ENCODE data around the gene IL1RAP.

DNA sequence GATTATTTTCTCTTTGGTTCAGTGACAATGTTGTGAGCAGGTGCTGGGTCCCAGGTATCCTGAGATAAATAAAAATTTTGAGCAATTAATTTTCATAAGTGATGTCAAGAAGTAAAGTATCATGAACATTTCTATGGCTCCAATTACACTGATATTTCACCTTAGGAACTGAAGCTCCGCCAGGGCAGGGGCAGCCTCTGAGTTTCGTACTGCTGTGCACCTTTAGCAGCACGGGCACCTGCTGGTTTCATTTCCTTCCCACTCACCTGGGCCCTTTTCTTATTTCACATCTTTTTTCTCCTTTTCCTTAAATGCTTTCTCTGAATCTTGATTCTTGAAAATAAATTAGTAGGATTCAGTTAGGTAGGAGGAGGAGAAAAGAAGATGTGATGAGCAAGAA is 1.2 kb upstream of the IL1RAP start:
- TF ChIP-seq POLR2A (IDR thresholded peaks at IDR 0.05): no peak
- no peak for TF ChIP-seq CTCF (IDR thresholded peaks at IDR 0.05)
- TF ChIP-seq EP300 (IDR thresholded peaks at IDR 0.05): no peak

Measured in sigmoid colon (tissue), 4 donors.